Measurements from ENCODE around the gene BSG.

DNA sequence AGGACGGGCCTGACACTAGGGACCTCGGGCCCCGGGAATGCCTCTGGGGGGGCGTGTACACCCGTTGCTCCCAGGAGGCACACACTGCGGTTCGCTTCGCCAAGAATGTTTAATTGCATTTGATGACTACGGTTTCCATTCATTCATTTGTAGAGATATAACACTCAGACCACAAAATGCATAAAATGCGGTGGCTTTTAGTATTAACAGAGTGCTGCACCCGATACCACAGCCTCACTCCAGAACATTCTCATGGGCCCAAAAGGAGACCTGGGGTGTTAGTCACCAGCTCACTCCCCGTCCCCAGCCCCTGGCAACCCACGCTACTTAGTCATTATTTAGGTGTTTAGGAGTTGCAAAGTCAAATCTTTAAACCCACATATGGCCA is 39.1 kb downstream of the BSG start:
- TF ChIP-seq POLR2AphosphoS5 (IDR thresholded peaks at IDR 0.05; ENCODE audit: low read depth, low read length) (no peak), SIN3A (IDR thresholded peaks at IDR 0.05; ENCODE audit: borderline replicate concordance, insufficient read depth, low read length) (no peak), TAF1 (IDR thresholded peaks at IDR 0.05; ENCODE audit: borderline replicate concordance, insufficient read depth, low read length) (no peak)
- TF ChIP-seq, protein P1, sequence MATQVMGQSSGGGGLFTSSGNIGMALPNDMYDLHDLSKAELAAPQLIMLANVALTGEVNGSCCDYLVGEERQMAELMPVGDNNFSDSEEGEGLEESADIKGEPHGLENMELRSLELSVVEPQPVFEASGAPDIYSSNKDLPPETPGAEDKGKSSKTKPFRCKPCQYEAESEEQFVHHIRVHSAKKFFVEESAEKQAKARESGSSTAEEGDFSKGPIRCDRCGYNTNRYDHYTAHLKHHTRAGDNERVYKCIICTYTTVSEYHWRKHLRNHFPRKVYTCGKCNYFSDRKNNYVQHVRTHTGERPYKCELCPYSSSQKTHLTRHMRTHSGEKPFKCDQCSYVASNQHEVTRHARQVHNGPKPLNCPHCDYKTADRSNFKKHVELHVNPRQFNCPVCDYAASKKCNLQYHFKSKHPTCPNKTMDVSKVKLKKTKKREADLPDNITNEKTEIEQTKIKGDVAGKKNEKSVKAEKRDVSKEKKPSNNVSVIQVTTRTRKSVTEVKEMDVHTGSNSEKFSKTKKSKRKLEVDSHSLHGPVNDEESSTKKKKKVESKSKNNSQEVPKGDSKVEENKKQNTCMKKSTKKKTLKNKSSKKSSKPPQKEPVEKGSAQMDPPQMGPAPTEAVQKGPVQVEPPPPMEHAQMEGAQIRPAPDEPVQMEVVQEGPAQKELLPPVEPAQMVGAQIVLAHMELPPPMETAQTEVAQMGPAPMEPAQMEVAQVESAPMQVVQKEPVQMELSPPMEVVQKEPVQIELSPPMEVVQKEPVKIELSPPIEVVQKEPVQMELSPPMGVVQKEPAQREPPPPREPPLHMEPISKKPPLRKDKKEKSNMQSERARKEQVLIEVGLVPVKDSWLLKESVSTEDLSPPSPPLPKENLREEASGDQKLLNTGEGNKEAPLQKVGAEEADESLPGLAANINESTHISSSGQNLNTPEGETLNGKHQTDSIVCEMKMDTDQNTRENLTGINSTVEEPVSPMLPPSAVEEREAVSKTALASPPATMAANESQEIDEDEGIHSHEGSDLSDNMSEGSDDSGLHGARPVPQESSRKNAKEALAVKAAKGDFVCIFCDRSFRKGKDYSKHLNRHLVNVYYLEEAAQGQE (IDR thresholded peaks at IDR 0.05; ENCODE audit: insufficient read depth in 1 of 2, low read depth in 2 of 2, low read length in 2 of 2) = no peak

Data from PFSK-1 (cell line).